Memory B cell (primary cell): ENCODE data around the gene WDR33.
"Not testable (repeated sequence)": the region's sequence is repeated elsewhere in the genome, so short reads cannot be mapped to it uniquely, and the experiment has no call there.

Experiments
- ATAC-seq: fragments of 150-1000 bp; cut with Tn5 transposase; 2 replicates; pipeline ENCODE4 v1.10.0; 2021; ENCODE audit warnings: low read depth, mild to moderate bottlenecking, moderate library complexity
- DNase-seq, 2 donors: peaks; one replicate each; pipeline ENCODE4 v3.0.0; 2022; ENCODE audit warnings: low spot score in 2 of 2
- H3K27ac Mint-ChIP-seq: one replicate; pipeline ENCODE4 v1.8.0; 2022; ENCODE audit warnings: mild to moderate bottlenecking, moderate library complexity, mixed read lengths
- H3K27me3 Mint-ChIP-seq: one replicate; pipeline ENCODE4 v1.8.0; 2022; ENCODE audit warnings: mixed read lengths
- H3K36me3 Mint-ChIP-seq: one replicate; pipeline ENCODE4 v1.8.0; 2022; ENCODE audit warnings: mild to moderate bottlenecking, mixed read lengths
- H3K4me1 Mint-ChIP-seq: one replicate; pipeline ENCODE4 v1.8.0; 2022; ENCODE audit warnings: mixed read lengths
- H3K4me3 Mint-ChIP-seq: one replicate; pipeline ENCODE4 v1.8.0; 2022; ENCODE audit warnings: mild to moderate bottlenecking, moderate library complexity, mixed read lengths
- H3K9me3 Mint-ChIP-seq: one replicate; pipeline ENCODE4 v1.8.0; 2022; ENCODE audit warnings: mixed read lengths

Gene WDR33

GRCh38 chr2:127810619-127811396 is at the start of gene WDR33:
Gene WDR33, minus strand, starts transcription at chr2:127811171. Its CDS starts 40,190 bp downstream, at chr2:127770981.
- DNase-seq (peak; percentile 85 to 87), ATAC-seq (peak; percentile 93)
- H3K36me3 Mint-ChIP-seq: peaks cover 4% of the 10 kb centered on the region
- peak within 1 kb of the TSS; percentile 91 for H3K4me3 Mint-ChIP-seq
- no peaks in the 10 kb centered on the region for H3K27me3 Mint-ChIP-seq
- H3K9me3 Mint-ChIP-seq: no peaks in the 10 kb centered on the region
- peak within 1 kb of the TSS; percentile 97 for H3K27ac Mint-ChIP-seq
- peaks cover 29% of the 10 kb centered on the region for H3K4me1 Mint-ChIP-seq

GRCh38 chr2:127860130-127860529 is 49.2 kb upstream of the WDR33 start:
- H3K27ac Mint-ChIP-seq: peak overlapping the region; percentile 35
- H3K27me3 Mint-ChIP-seq: no peaks in the 10 kb centered on the region
- peaks cover 16% of the 10 kb centered on the region for H3K4me1 Mint-ChIP-seq
- H3K4me3 Mint-ChIP-seq: no peak overlapping the region
- DNase-seq (no peak), ATAC-seq (no peak)
- no peaks in the 10 kb centered on the region for H3K9me3 Mint-ChIP-seq
- peaks cover 17% of the 10 kb centered on the region for H3K36me3 Mint-ChIP-seq

- peak; percentile 54 to 60 for DNase-seq
- Mint-ChIP-seq H3K4me1 (peaks cover 16% of the 10 kb centered on the region), H3K27ac (peak overlapping the region; percentile 35), H3K27me3 (no peaks in the 10 kb centered on the region), H3K9me3 (no peaks in the 10 kb centered on the region), H3K36me3 (peaks cover 13% of the 10 kb centered on the region), H3K4me3 (peak overlapping the region; percentile 72)
- ATAC-seq: peak; percentile 61
Observed at GRCh38 chr2:127859712-127860085, 48.7 kb upstream of the WDR33 start.

GRCh38 chr2:127857265-127857808 is 46.4 kb upstream of the WDR33 start:
- Mint-ChIP-seq H3K4me3 (peak overlapping the region; percentile 96), H3K27me3 (no peaks in the 10 kb centered on the region), H3K4me1 (peaks cover 22% of the 10 kb centered on the region), H3K36me3 (peaks cover 2% of the 10 kb centered on the region), H3K9me3 (no peaks in the 10 kb centered on the region), H3K27ac (peak overlapping the region; percentile 79)
- DNase-seq (peak; percentile 2 to 17), ATAC-seq (no peak)

- Mint-ChIP-seq H3K4me1 (peaks cover 19% of the 10 kb centered on the region), H3K4me3 (no peak overlapping the region), H3K9me3 (no peaks in the 10 kb centered on the region), H3K27ac (no peak overlapping the region), H3K36me3 (peaks cover 15% of the 10 kb centered on the region), H3K27me3 (no peaks in the 10 kb centered on the region)
- DNase-seq (no peak), ATAC-seq (no peak)
Observed at GRCh38 chr2:127853671-127854070, 42.7 kb upstream of the WDR33 start.

GRCh38 chr2:127852388-127852787 is 41.4 kb upstream of the WDR33 start:
- Mint-ChIP-seq H3K9me3 (no peaks in the 10 kb centered on the region), H3K27ac (no peak overlapping the region), H3K4me1 (peaks cover 16% of the 10 kb centered on the region), H3K36me3 (peaks cover 15% of the 10 kb centered on the region), H3K4me3 (no peak overlapping the region), H3K27me3 (no peaks in the 10 kb centered on the region)
- ATAC-seq: no peak
- DNase-seq: no peak

GRCh38 chr2:127847931-127848330 is 37.0 kb upstream of the WDR33 start:
- Mint-ChIP-seq H3K4me3 (no peak overlapping the region), H3K4me1 (peaks cover 2% of the 10 kb centered on the region), H3K9me3 (no peaks in the 10 kb centered on the region), H3K27ac (no peak overlapping the region), H3K36me3 (peaks cover 26% of the 10 kb centered on the region), H3K27me3 (no peaks in the 10 kb centered on the region)
- ATAC-seq (no peak), DNase-seq (no peak)

- no peak overlapping the region for H3K4me3 Mint-ChIP-seq
Observed at GRCh38 chr2:127844973-127845372, 34.0 kb upstream of the WDR33 start.

GRCh38 chr2:127843677-127844076 is 32.7 kb upstream of the WDR33 start:
- H3K27me3 Mint-ChIP-seq: peaks cover 4% of the 10 kb centered on the region
- peaks cover 3% of the 10 kb centered on the region for H3K9me3 Mint-ChIP-seq
- DNase-seq (no peak), ATAC-seq (no peak)
- H3K36me3 Mint-ChIP-seq: peaks cover 13% of the 10 kb centered on the region
- H3K27ac Mint-ChIP-seq: no peak overlapping the region
- peaks cover 7% of the 10 kb centered on the region for H3K4me1 Mint-ChIP-seq
- H3K4me3 Mint-ChIP-seq: no peak overlapping the region

More at GRCh38 chr2:127844973-127845372, 34.0 kb upstream of the WDR33 start:
- DNase-seq (no peak), ATAC-seq (no peak)
- Mint-ChIP-seq H3K27me3 (peaks cover 4% of the 10 kb centered on the region), H3K27ac (no peak overlapping the region), H3K9me3 (peaks cover 3% of the 10 kb centered on the region), H3K36me3 (peaks cover 19% of the 10 kb centered on the region), H3K4me1 (peaks cover 7% of the 10 kb centered on the region)

- no peak for ATAC-seq
Observed at GRCh38 chr2:127841466-127842178, 30.7 kb upstream of the WDR33 start.

GRCh38 chr2:127840893-127841292 is 29.9 kb upstream of the WDR33 start:
- peaks cover 7% of the 10 kb centered on the region for H3K4me1 Mint-ChIP-seq
- H3K4me3 Mint-ChIP-seq: no peak overlapping the region
- no peak overlapping the region for H3K27ac Mint-ChIP-seq
- peaks cover 3% of the 10 kb centered on the region for H3K9me3 Mint-ChIP-seq
- H3K27me3 Mint-ChIP-seq: peaks cover 5% of the 10 kb centered on the region
- DNase-seq (no peak), ATAC-seq (no peak)
- H3K36me3 Mint-ChIP-seq: peaks cover 5% of the 10 kb centered on the region

More at GRCh38 chr2:127841466-127842178, 30.7 kb upstream of the WDR33 start:
- peaks cover 3% of the 10 kb centered on the region for H3K9me3 Mint-ChIP-seq
- peaks cover 4% of the 10 kb centered on the region for H3K27me3 Mint-ChIP-seq
- no peak for DNase-seq
- peaks cover 9% of the 10 kb centered on the region for H3K36me3 Mint-ChIP-seq
- H3K4me3 Mint-ChIP-seq: no peak overlapping the region
- H3K4me1 Mint-ChIP-seq: peaks cover 7% of the 10 kb centered on the region
- no peak overlapping the region for H3K27ac Mint-ChIP-seq

- peaks cover 18% of the 10 kb centered on the region for H3K4me1 Mint-ChIP-seq
- ATAC-seq (no peak), DNase-seq (no peak)
- H3K27ac Mint-ChIP-seq: no peak overlapping the region
- no peaks in the 10 kb centered on the region for H3K9me3 Mint-ChIP-seq
- H3K4me3 Mint-ChIP-seq: no peak overlapping the region
- H3K27me3 Mint-ChIP-seq: peaks cover 11% of the 10 kb centered on the region
- no peaks in the 10 kb centered on the region for H3K36me3 Mint-ChIP-seq
Observed at GRCh38 chr2:127834951-127835350, 24.0 kb upstream of the WDR33 start.

- Mint-ChIP-seq H3K36me3 (peaks cover 5% of the 10 kb centered on the region), H3K27ac (peak overlapping the region; percentile 31), H3K4me1 (peaks cover 31% of the 10 kb centered on the region), H3K4me3 (peak overlapping the region; percentile 63), H3K27me3 (peaks cover 16% of the 10 kb centered on the region), H3K9me3 (peaks cover 7% of the 10 kb centered on the region)
- DNase-seq: peak; percentile 52 to 75
- ATAC-seq: peak; percentile 99
Observed at GRCh38 chr2:127829845-127830246, 18.9 kb upstream of the WDR33 start.

- Mint-ChIP-seq H3K4me1 (peaks cover 22% of the 10 kb centered on the region), H3K27me3 (peaks cover 11% of the 10 kb centered on the region)
- H3K27ac Mint-ChIP-seq, H3K9me3 Mint-ChIP-seq, H3K4me3 Mint-ChIP-seq, ATAC-seq, H3K36me3 Mint-ChIP-seq, DNase-seq: not testable (repeated sequence)
Observed at GRCh38 chr2:127826708-127827107, 15.7 kb upstream of the WDR33 start.
